HG03565 (cell line): Measurements from ENCODE around the gene DCC.
"Not testable (repeated sequence)": the region's sequence is repeated elsewhere in the genome, so short reads cannot be mapped to it uniquely, and the experiment has no call there.

Source experiments
- ATAC-seq: cut with Tn5 transposase; IDR thresholded peaks from one replicate; pipeline ENCODE4 v1.9.1; 2021; ENCODE audit warnings: mild to moderate bottlenecking, moderate library complexity; ENCODE audit not compliant: unreplicated experiment

Gene DCC

DNA sequence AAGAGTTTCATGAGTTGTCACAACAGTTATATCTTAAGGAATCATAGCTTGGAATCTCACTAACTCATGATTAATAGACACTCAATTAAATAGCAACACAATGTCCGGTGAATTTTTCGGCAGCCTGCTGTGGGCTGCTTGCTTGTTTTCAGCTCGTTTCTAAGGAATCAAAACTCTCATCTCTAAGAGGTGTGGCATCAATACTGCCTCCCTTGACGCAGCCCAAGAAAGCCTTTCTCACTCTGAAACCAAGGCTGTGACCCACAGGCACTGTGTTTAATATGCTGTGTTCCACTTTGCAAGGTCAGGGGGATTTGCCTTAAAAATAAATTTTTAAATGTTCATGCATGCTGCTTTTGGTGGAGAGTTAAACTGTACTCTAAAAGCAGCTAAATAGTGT, 5.4 kb downstream of the DCC start:
- ATAC-seq = no peak

GRCh38 chr18:52348209-52348608, 8.2 kb downstream of the DCC start:
- ATAC-seq = no peak

- ATAC-seq = no peak
These were observed 9.5 kb downstream of the DCC start for GRCh38 chr18:52349498-52349897.

DNA sequence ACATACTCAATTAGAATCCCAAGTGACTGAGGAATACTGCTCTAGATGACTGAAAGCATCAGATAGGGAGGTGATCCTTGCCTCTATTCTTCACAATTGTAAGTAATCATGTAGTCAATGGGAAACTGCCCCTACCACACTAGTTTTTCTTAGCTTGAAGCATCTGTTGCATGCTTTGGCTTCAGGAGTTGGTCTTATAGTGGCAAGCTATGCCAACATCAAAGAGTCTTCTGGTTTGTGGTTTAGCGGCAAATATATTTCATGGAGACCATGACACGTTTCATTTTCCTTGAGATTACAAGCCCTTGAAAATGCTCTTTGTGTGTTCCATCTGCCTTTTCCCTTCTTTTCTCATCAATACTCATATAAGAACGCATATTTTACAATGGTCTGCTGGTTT, 12.9 kb downstream of the DCC start:
- ATAC-seq = no peak

GRCh38 chr18:52353589-52353988, 13.6 kb downstream of the DCC start:
- ATAC-seq = no peak

DNA sequence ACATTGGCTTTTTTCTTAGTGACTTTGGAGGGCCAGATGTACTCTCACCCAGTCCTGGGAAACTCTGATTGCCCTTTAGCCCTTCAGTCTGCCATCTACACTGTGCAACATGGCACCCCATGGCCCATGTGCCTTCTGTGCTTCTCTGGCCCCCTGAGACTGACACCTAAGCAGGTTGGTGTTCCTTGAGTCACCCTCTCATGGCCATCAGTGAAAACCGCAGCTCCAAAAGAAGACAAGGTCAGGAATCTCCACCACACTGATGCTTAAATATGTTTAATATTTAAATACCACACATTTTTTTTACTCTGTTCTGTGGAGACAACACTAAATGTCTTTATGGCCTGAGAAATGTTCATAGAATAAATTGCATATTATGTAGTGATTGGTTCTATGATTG, 23.9 kb downstream of the DCC start:
- no peak for ATAC-seq

GRCh38 chr18:52366851-52367250, 26.9 kb downstream of the DCC start:
- ATAC-seq = not testable (repeated sequence)

GRCh38 chr18:52367953-52368742, 28.2 kb downstream of the DCC start:
- no peak for ATAC-seq

- ATAC-seq = no peak
These were observed 30.8 kb downstream of the DCC start for GRCh38 chr18:52370841-52371240.

DNA sequence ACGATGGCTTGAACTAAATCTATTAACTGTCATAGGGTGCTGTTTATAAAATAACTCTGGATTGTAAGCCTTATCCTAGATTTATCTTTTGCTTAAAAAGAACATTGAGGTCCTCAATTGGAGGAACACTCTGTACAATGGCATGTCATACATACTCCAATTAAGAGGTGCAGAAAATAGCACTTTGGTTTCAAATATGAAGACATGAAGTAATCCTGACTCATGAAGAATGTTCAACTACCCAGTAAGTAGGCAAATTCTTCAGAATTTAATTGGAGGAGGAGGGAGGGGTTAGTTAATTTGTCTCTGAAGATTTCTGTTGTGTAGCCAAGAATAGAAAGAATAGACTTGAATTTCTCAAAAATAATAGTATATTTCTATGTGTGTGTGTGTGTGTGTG, 36.1 kb downstream of the DCC start:
- ATAC-seq = no peak

GRCh38 chr18:52377094-52377493, 37.1 kb downstream of the DCC start:
- no peak for ATAC-seq

GRCh38 chr18:52386306-52386705, 46.3 kb downstream of the DCC start:
- ATAC-seq = no peak

GRCh38 chr18:52387175-52387574, 47.2 kb downstream of the DCC start:
- no peak for ATAC-seq

DNA sequence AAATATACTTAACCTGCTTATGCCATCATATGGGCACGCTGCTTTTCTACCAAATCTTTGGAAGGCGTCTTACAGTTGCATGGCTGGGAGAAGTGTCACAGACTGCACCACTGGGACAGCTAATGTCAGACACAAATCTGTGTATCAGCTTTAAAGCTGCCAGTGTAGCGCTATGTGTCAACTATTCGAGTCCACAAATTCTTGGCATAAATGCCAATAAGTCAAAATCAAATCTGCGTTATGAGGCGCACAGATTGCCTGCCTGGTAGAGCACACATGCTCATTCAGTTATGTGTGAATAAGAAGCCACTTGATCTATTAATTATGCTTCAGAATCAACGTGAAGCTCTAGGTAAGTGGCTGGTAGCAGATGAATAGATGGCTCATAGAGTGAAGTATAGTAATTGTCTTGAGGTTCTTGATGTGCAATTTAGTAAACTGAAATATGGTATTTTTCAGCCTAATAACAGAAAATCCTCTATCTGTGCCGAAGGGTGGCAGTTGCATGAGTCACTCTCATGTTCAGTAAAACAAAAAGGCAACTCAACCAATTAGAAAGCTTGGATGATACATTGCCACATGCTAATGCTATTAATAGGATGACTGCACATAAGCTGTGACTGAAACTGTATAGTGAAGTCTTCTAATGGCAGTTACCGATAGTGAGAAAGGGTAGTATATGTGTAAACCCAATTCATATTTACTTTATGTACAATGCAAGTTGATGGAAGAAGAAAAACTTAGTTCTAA, 52.0 kb downstream of the DCC start:
- ATAC-seq = peak; percentile 61

GRCh38 chr18:52394602-52395001, 54.6 kb downstream of the DCC start:
- peak; percentile 38 for ATAC-seq

DNA sequence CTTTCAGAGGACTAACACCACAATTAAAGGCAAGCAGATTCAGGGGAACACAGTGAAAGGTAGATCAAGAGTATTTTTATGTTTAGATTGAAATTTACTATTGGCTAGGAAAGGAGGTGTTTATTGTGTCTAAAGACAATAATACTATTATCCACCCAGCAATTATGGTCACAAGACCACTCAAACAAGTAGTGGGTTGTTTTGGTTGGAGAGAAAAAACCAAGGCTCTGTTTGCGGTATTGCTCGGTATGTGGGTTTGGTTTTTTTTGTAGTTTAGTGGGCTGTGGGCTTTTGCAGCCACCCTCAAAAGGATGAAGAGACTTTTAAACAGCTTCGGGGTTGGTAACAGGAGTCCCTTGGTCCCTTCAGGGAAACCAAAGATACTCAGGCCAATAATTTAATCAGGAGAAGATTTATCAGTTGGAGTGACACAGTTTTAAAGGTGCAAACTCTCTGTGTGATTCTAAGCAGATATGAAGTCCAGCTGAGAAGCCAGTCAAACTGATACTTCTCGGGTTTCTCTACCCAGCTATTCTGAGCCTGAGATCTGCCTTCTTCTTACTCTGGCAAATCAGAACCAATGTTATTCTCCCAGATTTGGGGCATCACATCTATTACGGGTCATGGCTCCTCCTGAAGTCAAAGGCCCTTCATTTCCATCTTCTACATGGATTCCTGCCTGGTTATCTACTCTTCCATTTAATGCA, 55.3 kb downstream of the DCC start:
- peak; percentile 41 for ATAC-seq

- ATAC-seq = no peak
These were observed 61.2 kb downstream of the DCC start for GRCh38 chr18:52401236-52401635.

GRCh38 chr18:52402814-52403213, 62.8 kb downstream of the DCC start:
- ATAC-seq = no peak

DNA sequence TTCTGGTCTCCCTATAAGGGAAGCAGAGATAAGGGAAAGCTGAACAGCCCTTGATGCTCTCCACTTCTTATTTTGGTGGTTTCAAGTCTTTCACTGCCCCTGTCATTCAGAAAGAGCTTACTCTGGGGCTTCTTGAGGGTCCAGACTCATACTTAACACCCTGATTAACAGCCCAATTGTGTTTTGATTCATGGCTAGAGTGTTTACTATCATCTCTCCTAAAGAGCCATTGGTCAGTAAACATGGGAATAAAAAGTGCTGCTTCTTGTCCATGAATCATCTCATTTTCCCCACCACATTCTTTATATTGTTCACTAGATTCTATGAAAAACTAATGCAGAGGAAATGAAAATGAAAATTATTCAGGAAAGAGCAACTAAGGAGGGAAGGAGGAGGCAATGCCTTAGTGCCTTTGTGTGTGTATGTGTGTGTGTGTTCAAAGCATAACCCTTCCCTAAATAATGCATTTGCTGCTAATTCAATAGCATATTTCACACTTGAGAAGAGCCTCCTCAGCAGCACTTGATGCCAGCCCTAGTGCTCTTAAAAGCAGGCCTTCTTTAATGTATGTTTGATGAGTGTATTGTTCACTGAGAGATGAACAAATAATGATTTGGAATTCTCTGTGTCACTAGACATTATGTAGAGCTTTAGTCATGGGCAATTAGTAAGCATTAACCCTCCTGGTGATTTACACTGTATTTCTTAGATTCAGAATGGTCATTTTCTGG, 63.5 kb downstream of the DCC start:
- no peak for ATAC-seq

DNA sequence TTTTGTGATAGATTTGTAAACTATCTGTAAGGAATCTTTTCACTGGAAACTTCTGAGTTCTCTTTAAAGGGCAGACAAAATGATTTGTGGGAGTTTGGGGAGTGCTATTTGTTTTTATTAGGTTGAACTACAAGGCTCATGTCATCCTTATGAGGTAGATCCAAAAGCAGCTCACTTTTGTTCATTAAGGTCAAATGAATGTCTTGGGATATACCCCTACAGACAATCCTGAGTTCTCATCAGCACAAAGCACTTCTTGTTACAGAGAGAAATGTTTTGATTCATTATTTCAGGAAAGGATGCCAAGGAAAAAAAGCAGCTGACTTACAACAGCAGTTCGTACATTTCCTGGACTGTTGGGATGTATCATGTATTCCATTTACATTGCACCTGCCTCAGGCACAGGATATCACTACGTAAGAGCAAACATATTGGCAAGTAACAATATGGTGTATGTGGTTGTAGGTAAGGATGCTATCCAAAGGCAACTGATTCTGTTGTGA, 68.9 kb downstream of the DCC start:
- ATAC-seq = no peak

GRCh38 chr18:52409727-52410126, 69.7 kb downstream of the DCC start:
- peak; percentile 100 for ATAC-seq
